Testis (tissue), 3 donors: ENCODE results near the gene PAQR8. TPM values are rescaled to one million over a fixed set of nuclear protein-coding genes. Genes with fewer than 3 reads are reported as not detected.
A peak's percentile ranks its signal among the peaks of the same experiment; 100 is the strongest.

Source experiments
- DNase-seq: peaks from one replicate; pipeline ENCODE4 v3.0.0-alpha.2; 2019
- H3K27ac ChIP-seq, 2 donors: fragments of 200-600 bp; sonication (generic); one replicate each; pipeline ENCODE4 v1.5.1; 2019
- H3K27me3 ChIP-seq: fragments of 200-600 bp; sonication (generic); one replicate; pipeline ENCODE4 v1.5.1; 2019
- H3K36me3 ChIP-seq: fragments of 200-600 bp; sonication (generic); one replicate; pipeline ENCODE4 v1.5.1; 2017; ENCODE audit warnings: low read depth; ENCODE audit errors: missing control alignments
- H3K4me1 ChIP-seq: fragments of 200-600 bp; sonication (generic); one replicate; pipeline ENCODE4 v1.5.1; 2019
- H3K4me3 ChIP-seq, 2 donors: fragments of 200-600 bp; sonication (generic); one replicate each; pipeline ENCODE4 v1.5.1; 2017 to 2019
- H3K9me3 ChIP-seq: fragments of 200-600 bp; sonication (generic); one replicate; pipeline ENCODE4 v1.5.1; 2017
- POLR2A ChIP-seq: fragments of 450-650 bp; IDR thresholded peaks from one replicate; pipeline ENCODE4 v1.6.1; 2017; ENCODE audit warnings: antibody characterized with exemption, mild to moderate bottlenecking, moderate library complexity
- WGBS, 2 donors: methylation state at CpG; one replicate each; pipeline ENCODE4 v1.1.5; 2018; 5-methylcytosine and 5-hydroxymethylcytosine counted together
- intact Hi-C: fragments of 100-400 bp; cut with DNase I; formaldehyde crosslinking; loops from one replicate; pipeline ENCODE4 v1.15.1; 2023; ENCODE audit warnings: low total_unique reads
- polyA plus RNA-seq: library from polyadenylated mRNA; stranded (reverse); fragments of 350-450 nt; fragmentation: Illumina TruSeq; extraction: RNeasy Lipid Tissue Mini Kit (QIAGEN cat#74804); gene quantifications from one replicate; pipeline ENCODE4 v1.2.3, GENCODE V29; 2014; ENCODE audit warnings: low read depth, low replicate concordance; ENCODE audit not compliant: insufficient read depth
- total RNA-seq, 2 donors: library from RNA; depleted of rRNA; stranded (reverse); fragments of >200 nt; gene quantifications; one replicate each; pipeline ENCODE4 v1.2.3, GENCODE V29; 2016
- TF ChIP-seq, protein P1 (sequence below), 3 experiments: fragments of 450-650 bp in 2 of 3; fragments of 200-600 bp in 1 of 3; sonication (generic) in 1 of 3; IDR thresholded peaks; one replicate each; pipeline ENCODE4 v1.5.1; 2016 to 2019; ENCODE audit warnings: antibody characterized with exemption in 3 of 3, mild to moderate bottlenecking in 2 of 3, moderate library complexity in 1 of 3

The PAQR8 gene
- total and polyA plus RNA-seq, 3 donors from 2014 or later, result 8.3 to 11.0 (median 9.0) TPM

DNA sequence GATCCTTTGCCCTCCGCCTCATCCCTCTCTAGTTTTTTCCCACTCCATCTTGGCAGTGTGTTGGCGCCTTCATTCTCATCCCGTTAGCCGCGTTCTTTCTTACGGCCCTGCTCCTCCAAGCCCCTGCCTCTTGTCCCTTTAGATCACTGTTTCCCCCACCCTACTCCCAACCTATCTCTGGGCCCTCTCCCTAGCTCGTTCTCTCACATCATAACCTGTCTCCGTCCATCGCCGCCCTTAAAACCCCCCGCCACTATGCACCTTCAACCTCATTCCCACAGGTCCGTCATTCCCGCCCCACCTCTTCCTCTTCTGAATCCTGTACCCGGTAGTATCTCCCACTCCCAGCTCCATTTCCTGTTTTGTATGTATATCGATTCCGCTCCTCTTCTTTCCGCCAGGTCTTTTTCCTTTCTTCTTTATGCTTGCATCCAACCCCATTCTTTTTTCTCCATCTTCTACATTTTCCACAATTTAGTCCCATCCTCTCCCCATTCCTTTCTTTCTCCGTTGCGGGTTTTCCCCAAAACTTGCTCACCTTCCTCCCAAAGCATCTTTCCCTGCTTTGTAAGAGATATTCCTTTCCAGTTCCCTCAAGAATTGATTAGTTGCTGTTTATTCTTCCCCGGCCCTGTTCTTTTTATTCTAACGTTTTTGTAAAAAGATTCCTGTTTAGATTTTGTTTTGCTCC, 58.9 kb downstream of the PAQR8 start:
- Histone ChIP-seq H3K36me3 (no peaks in the 10 kb centered on the region), H3K27me3 (no peaks in the 10 kb centered on the region), H3K4me1 (no peaks in the 10 kb centered on the region), H3K4me3 (peak overlapping the region; percentile 67 to 74), H3K9me3 (no peaks in the 10 kb centered on the region), H3K27ac (peak overlapping the region; percentile 21 to 86)
- no peak for TF ChIP-seq POLR2A
- TF ChIP-seq, protein P1, sequence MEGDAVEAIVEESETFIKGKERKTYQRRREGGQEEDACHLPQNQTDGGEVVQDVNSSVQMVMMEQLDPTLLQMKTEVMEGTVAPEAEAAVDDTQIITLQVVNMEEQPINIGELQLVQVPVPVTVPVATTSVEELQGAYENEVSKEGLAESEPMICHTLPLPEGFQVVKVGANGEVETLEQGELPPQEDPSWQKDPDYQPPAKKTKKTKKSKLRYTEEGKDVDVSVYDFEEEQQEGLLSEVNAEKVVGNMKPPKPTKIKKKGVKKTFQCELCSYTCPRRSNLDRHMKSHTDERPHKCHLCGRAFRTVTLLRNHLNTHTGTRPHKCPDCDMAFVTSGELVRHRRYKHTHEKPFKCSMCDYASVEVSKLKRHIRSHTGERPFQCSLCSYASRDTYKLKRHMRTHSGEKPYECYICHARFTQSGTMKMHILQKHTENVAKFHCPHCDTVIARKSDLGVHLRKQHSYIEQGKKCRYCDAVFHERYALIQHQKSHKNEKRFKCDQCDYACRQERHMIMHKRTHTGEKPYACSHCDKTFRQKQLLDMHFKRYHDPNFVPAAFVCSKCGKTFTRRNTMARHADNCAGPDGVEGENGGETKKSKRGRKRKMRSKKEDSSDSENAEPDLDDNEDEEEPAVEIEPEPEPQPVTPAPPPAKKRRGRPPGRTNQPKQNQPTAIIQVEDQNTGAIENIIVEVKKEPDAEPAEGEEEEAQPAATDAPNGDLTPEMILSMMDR (IDR thresholded peaks at IDR 0.05), result no peak
- intact Hi-C loops, result loop anchor here (10.0 kb wide), 1 partner anchor 154 kb away; the partner anchor contains the start of gene TRAM2
- peak; percentile 65 for DNase-seq
- WGBS, 2 donors, result 2 to 4% methylated on average over 21 of the region's 21 CpGs

DNA sequence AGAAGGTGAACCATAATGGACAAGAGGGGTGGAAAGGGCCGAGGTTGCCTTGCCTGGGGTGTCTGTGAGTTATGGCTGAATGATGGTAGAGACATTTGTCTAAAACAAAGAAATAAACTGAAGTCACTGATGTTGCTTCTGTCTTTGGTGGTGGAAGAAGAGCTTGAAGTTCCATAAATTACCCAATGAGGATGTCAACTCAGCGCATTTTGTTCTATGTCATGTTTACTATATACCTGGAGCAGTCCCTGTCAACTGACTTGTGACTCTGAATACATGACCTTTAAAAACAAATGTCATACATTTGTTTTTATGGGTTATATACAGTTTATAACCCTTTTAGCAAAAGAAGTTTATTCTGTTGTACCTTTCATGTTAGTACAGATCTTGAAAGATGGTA, 60.2 kb downstream of the PAQR8 start:
- Histone ChIP-seq H3K9me3 (no peaks in the 10 kb centered on the region), H3K4me3 (no peak overlapping the region), H3K27ac (no peak overlapping the region), H3K4me1 (no peaks in the 10 kb centered on the region), H3K27me3 (no peaks in the 10 kb centered on the region), H3K36me3 (no peaks in the 10 kb centered on the region)
- no peak for TF ChIP-seq POLR2A
- TF ChIP-seq, protein P1 (IDR thresholded peaks at IDR 0.05), result no peak
- 85 to 93% methylated on average over 2 of the region's 2 CpGs for WGBS, 2 donors
- intact Hi-C loops, result loop anchor here (10.0 kb wide), 1 partner anchor 153 kb away; the partner anchor contains the start of gene TRAM2
- no peak for DNase-seq

DNA sequence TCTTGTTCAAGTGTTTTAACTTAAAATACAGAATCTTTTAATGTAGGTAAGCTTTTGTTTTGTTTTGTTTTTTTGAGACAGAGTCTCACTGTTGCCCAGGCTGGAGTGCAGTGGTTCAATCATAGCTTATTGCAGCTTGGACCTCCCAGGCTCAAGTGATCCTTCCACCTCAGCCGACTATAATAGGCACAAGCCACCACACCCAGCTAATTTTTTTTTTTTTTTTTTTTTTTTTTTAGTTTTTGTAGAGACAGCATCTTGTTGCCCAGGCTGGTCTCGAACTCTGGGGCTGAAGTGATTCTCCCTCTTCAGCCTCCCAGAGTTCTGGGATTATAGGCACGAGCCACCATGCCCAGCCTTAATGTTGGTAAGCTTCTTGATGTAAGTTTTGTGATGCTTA, 61.5 kb downstream of the PAQR8 start:
- Histone ChIP-seq H3K27ac (no peak overlapping the region), H3K4me1 (no peaks in the 10 kb centered on the region), H3K9me3 (no peaks in the 10 kb centered on the region), H3K36me3 (no peaks in the 10 kb centered on the region), H3K27me3 (no peaks in the 10 kb centered on the region), H3K4me3 (no peak overlapping the region)
- no peak for DNase-seq
- intact Hi-C loops, result loop anchor here (10.0 kb wide), 1 partner anchor 151 kb away; the partner anchor contains the start of gene TRAM2
- TF ChIP-seq, protein P1 (IDR thresholded peaks at IDR 0.05), result no peak
- TF ChIP-seq POLR2A, result no peak
- 49 to 81% methylated on average over 3 of the region's 3 CpGs for WGBS, 2 donors

DNA sequence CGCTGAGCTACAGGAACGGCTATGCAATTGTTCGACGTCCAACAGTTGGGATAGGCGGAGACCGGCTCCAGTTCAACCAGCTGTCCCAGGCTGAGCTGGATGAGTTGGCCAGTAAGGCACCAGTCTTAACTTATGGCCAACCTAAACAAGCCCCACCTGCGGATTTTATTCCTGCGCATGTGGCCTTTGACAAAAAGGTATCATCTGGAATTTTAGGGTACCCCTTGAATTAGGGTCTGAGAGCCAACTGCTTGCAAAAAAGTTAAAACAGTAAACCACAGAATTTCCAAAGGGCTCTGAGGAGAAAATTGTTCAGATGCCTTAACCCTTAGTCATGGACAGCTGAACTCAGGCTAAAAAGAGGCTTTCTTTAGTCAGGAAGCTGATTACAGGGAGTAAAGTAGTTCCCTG, 62.0 kb downstream of the PAQR8 start:
- no peak for TF ChIP-seq POLR2A
- TF ChIP-seq, protein P1 (IDR thresholded peaks at IDR 0.05), result no peak
- no peaks in the 10 kb centered on the region for H3K36me3 ChIP-seq
- H3K27ac ChIP-seq, result no peak overlapping the region
- 77 to 95% methylated on average over 8 of the region's 8 CpGs for WGBS, 2 donors
- intact Hi-C loops, result loop anchor here (10.0 kb wide), 1 partner anchor 151 kb away; the partner anchor contains the start of gene TRAM2
- H3K27me3 ChIP-seq, result no peaks in the 10 kb centered on the region
- no peak overlapping the region for H3K4me3 ChIP-seq
- H3K4me1 ChIP-seq, result no peaks in the 10 kb centered on the region
- DNase-seq, result no peak
- no peaks in the 10 kb centered on the region for H3K9me3 ChIP-seq

DNA sequence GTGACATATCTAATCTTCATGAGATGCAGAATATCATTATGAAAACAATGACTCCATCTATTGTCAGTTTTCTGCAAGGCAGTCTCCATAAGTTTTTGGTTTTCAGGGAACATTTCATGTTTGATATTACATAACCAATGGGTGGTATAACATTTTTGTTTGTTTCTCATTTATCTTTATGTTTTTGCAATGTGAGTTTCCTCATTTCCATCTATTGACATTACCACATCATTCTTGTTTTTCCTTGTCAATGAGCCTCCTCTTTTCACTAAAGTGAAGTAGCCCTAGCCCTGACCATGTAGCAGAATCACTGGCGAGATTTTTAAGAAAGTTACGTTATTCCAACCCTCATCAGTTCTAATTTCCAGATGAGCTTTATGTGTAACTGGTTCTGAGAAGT, 62.6 kb downstream of the PAQR8 start:
- no peaks in the 10 kb centered on the region for H3K9me3 ChIP-seq

More for the DNA sequence above, 62.6 kb downstream of the PAQR8 start:
- H3K36me3 ChIP-seq, result no peaks in the 10 kb centered on the region
- 80 to 96% methylated on average over 2 of the region's 2 CpGs for WGBS, 2 donors
- no peak overlapping the region for H3K4me3 ChIP-seq
- intact Hi-C loops, result loop anchor here (10.0 kb wide), 1 partner anchor 150 kb away; the partner anchor contains the start of gene TRAM2
- no peak overlapping the region for H3K27ac ChIP-seq
- no peaks in the 10 kb centered on the region for H3K27me3 ChIP-seq
- no peak for TF ChIP-seq POLR2A
- TF ChIP-seq, protein P1 (IDR thresholded peaks at IDR 0.05), result no peak
- no peaks in the 10 kb centered on the region for H3K4me1 ChIP-seq
- DNase-seq, result no peak
